Glomerular endothelial cell (primary cell): Measurements from ENCODE around the gene P4HTM. TPM values are rescaled to one million over a fixed set of nuclear protein-coding genes. Genes with fewer than 3 reads are reported as not detected.

Experiments
- total RNA-seq: library from RNA; depleted of rRNA; stranded (reverse); fragments of >200 nt; gene quantifications from 2 replicates; pipeline ENCODE4 v1.2.3, GENCODE V29; 2015

The P4HTM gene
- total RNA-seq, 1 donor from 2014 or later: 42.2 TPM

Other genes starting within 250 kb of the P4HTM start
- gene PRKAR2A, start 142.4 kb upstream of the P4HTM start, total RNA-seq: 33.1 and 35.2 TPM in 2 replicates
- gene SLC25A20, start 91.4 kb upstream of the P4HTM start, total RNA-seq: 13.9 and 17.0 TPM in 2 replicates
- gene ARIH2, start 71.4 kb upstream of the P4HTM start, total RNA-seq: 55.5 and 64.3 TPM in 2 replicates
- gene WDR6, start 17.1 kb downstream of the P4HTM start, total RNA-seq: 83.1 and 116 TPM in 2 replicates
- 35.2 and 70.1 TPM in 2 replicates for gene DALRD3, start 28.3 kb downstream of the P4HTM start, total RNA-seq
- 115 and 155 TPM in 2 replicates for gene NDUFAF3, start 31.9 kb downstream of the P4HTM start, total RNA-seq
- gene IMPDH2, start 39.2 kb downstream of the P4HTM start, total RNA-seq: 123 and 185 TPM in 2 replicates
- gene QRICH1, start 103.8 kb downstream of the P4HTM start, total RNA-seq: 73.8 and 205 TPM in 2 replicates
- 246 and 266 TPM in 2 replicates for gene QARS1, start 114.5 kb downstream of the P4HTM start, total RNA-seq
- 37.7 and 43.1 TPM in 2 replicates for gene USP19, start 130.6 kb downstream of the P4HTM start, total RNA-seq
- gene LAMB2, start 142.8 kb downstream of the P4HTM start, total RNA-seq: 1,071 and 1,381 TPM in 2 replicates
- 40.8 and 41.9 TPM in 2 replicates for gene CCDC71, start 176.1 kb downstream of the P4HTM start, total RNA-seq
- gene KLHDC8B, start 181.4 kb downstream of the P4HTM start, total RNA-seq: 98.4 and 110 TPM in 2 replicates